ENCODE measurements around the gene KCNG2. TPM values are rescaled to one million over a fixed set of nuclear protein-coding genes. Genes with fewer than 3 reads are reported as not detected.

The KCNG2 gene
- total and polyA plus RNA-seq, 2 of the 8 experiments (the other 6 are each of a cell fraction or from before 2014, with no cell fraction given), result 0.19 to 0.74 TPM

DNA sequence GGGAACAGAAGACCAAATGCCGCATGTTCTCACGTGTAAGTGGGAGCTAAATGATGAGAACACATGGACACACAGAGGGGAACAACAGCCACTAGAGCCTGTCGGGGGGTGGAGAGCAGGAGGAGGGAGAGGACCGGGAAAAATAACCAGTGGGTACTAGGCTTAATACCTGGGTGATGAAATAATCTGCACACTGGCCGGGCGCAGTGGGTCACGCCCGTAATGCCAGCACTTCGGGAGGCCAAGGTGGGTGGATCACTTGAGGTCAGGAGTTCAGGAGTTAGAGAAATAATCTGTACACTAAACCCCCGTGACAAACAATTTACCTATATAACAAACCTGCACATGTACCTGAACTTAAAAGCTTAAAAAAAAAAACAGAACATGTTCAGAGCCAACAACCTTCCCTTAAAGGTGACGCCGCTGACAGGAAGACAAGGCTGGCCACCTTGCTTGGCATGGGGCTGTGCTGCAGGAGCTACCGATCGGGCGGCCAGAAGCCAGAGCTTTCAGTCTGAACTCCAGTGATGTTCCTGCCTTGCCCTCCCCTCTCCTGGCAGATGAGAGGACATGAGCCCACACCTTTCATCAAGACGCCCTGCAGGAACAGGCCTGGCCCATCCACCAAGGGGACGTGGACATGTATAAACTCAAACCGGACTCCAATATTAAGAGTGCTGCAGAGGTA lies 142.5 kb downstream of the KCNG2 start:
- Histone ChIP-seq H2AK5ac (ENCODE audit: low read depth, low read length) (no peak overlapping the region), H3K79me1 (ENCODE audit: low read depth, low read length) (peaks cover 4% of the 10 kb centered on the region), H3K9me3 (ENCODE audit: insufficient read depth in 2 of 2, low read depth in 1 of 2, low read length in 1 of 2) (no peaks in the 10 kb centered on the region), H3K18ac (ENCODE audit: extremely low read depth, low read length) (no peak overlapping the region), H2BK120ac (replicated peaks; ENCODE audit: low read depth, low read length) (no peak overlapping the region), H3K4me1 (replicated peaks in 1 of 4; ENCODE audit: control insufficient read depth in 3 of 4, insufficient read depth in 4 of 4, low read length in 3 of 4) (peaks cover 0 to 12% (median 8%) of the 10 kb centered on the region in 4 experiments; a peak in 4 of 7 replicates), H3K9ac (replicated peaks in 1 of 4; ENCODE audit: extremely low read depth in 1 of 4, low read depth in 3 of 4, low read length in 3 of 4) (no peak overlapping the region), H2BK5ac (ENCODE audit: low read depth, low read length) (no peak overlapping the region), H3K56ac (replicated peaks; ENCODE audit: insufficient read length, low read depth, low read length) (no peak overlapping the region), H3K79me2 (ENCODE audit: control insufficient read depth in 1 of 2, insufficient read depth in 2 of 2, low read length in 2 of 2) (peaks cover 0 to 8% of the 10 kb centered on the region in 2 experiments; a peak in 2 of 4 replicates), H2BK15ac (ENCODE audit: low read length) (no peak overlapping the region), H3K4me2 (ENCODE audit: insufficient read depth in 1 of 2, low read depth in 2 of 2, low read length in 2 of 2) (no peak overlapping the region), H4K20me1 (replicated peaks in 1 of 2; ENCODE audit: control insufficient read depth in 1 of 2, insufficient read depth in 2 of 2, low read length in 2 of 2) (peaks cover 4 to 17% of the 10 kb centered on the region in 2 experiments), H3K27me3 (replicated peaks in 1 of 4; ENCODE audit: control insufficient read depth in 3 of 4, extremely low read depth in 1 of 4, insufficient read depth in 3 of 4, low read length in 3 of 4) (no peaks in the 10 kb centered on the region; a peak in 1 of 7 replicates), H3K23ac (ENCODE audit: insufficient read length) (no peak overlapping the region), H3K4ac (replicated peaks; ENCODE audit: insufficient read length, low read depth, low read length) (no peak overlapping the region), H2AFZ (ENCODE audit: low read length) (no peak overlapping the region), H3K4me3 (ENCODE audit: extremely low read depth in 1 of 4, insufficient read depth in 2 of 4, low read depth in 3 of 4, low read length in 4 of 4) (no peak overlapping the region), H3K27ac (ENCODE audit: low read depth, low read length) (no peak overlapping the region), H2BK20ac (ENCODE audit: low read length) (no peak overlapping the region), H3K14ac (ENCODE audit: insufficient read length) (no peak overlapping the region), H4K5ac (ENCODE audit: insufficient read length, low read depth, low read length) (no peak overlapping the region), H4K91ac (replicated peaks; ENCODE audit: insufficient read length, low read length) (no peak overlapping the region), H2BK12ac (ENCODE audit: low read depth, low read length) (no peak overlapping the region), H3K23me2 (ENCODE audit: low read depth, low read length) (no peaks in the 10 kb centered on the region), H3K36me3 (ENCODE audit: control insufficient read depth in 2 of 4, insufficient read depth in 4 of 4, low read length in 3 of 4) (no peaks in the 10 kb centered on the region; a peak in 1 of 8 replicates), H4K8ac (ENCODE audit: extremely low read depth, insufficient read depth, low read length) (no peak overlapping the region)
- DNase-seq (ENCODE audit: low read depth in 1 of 2, low spot score in 2 of 2), result no peak
- POLR2A ChIA-PET (ENCODE audit: partially characterized antibody), result interaction anchor here (0.9 to 1.3 kb wide), 2 partner anchors 11 to 46 kb away, joined by 3 read pairs; no protein-coding TSS in a partner anchor
- WGBS, 2 experiments (ENCODE audit: extremely low coverage in 1 of 2, insufficient coverage in 1 of 2, insufficient read length in 1 of 2, insufficient replicate concordance in 2 of 2, low coverage in 1 of 2, low lambda C conversion rate in 2 of 2, missing lambda C conversion rate in 1 of 2), result 93% methylated on average over 18 of the region's 18 CpGs; no CpG with 5 or more reads in 1 of the 2 experiments
- CTCF ChIA-PET (ENCODE audit: partially characterized antibody), result interaction anchor here (1.0 to 1.1 kb wide), 2 partner anchors 33 to 71 kb away, joined by 3 read pairs; no protein-coding TSS in a partner anchor
- FAIRE-seq, result no peak
- TF ChIP-seq, protein P1, sequence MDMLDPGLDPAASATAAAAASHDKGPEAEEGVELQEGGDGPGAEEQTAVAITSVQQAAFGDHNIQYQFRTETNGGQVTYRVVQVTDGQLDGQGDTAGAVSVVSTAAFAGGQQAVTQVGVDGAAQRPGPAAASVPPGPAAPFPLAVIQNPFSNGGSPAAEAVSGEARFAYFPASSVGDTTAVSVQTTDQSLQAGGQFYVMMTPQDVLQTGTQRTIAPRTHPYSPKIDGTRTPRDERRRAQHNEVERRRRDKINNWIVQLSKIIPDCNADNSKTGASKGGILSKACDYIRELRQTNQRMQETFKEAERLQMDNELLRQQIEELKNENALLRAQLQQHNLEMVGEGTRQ (IDR thresholded peaks at IDR 0.05; ENCODE audit: low read length), result no peak
- TF ChIP-seq RBBP5 (IDR thresholded peaks at IDR 0.05; ENCODE audit: borderline replicate concordance, low read depth, low read length), result no peak
- no peak for TF ChIP-seq CREB1 (IDR thresholded peaks at IDR 0.05)
- no peak for TF ChIP-seq POLR2A (IDR thresholded peaks at IDR 0.05; ENCODE audit: control extremely low read depth in 1 of 2, low read depth in 2 of 2, low read length in 2 of 2)
- TF ChIP-seq EZH2 (IDR thresholded peaks at IDR 0.05; ENCODE audit: low read depth, low read length, severe bottlenecking), result no peak
- TF ChIP-seq SP1 (IDR thresholded peaks at IDR 0.05; ENCODE audit: low read depth, low read length), result no peak
- TF ChIP-seq EP300 (IDR thresholded peaks at IDR 0.05; ENCODE audit: borderline replicate concordance in 1 of 2, low read depth in 2 of 2, low read length in 2 of 2), result no peak
- TF ChIP-seq CHD1 (IDR thresholded peaks at IDR 0.05; ENCODE audit: low read depth, low read length), result no peak
- TF ChIP-seq YY1 (IDR thresholded peaks at IDR 0.05; ENCODE audit: low read depth, low read length), result no peak
- TF ChIP-seq SP4 (IDR thresholded peaks at IDR 0.05; ENCODE audit: low read length), result no peak
- TF ChIP-seq POLR2AphosphoS5 (IDR thresholded peaks at IDR 0.05; ENCODE audit: low read depth, low read length), result no peak
- TF ChIP-seq CBX5 (IDR thresholded peaks at IDR 0.05; ENCODE audit: low read depth, low read length), result no peak
- no peak for TF ChIP-seq CHD2 (IDR thresholded peaks at IDR 0.05; ENCODE audit: low read length)

Measured in H1 (cell line).